HCT116 (cell line): ENCODE results near the gene HLA-F.

Experiments
- ATF3 ChIP-seq: IDR thresholded peaks from 2 replicates; pipeline ENCODE4 v1.6.1; 2012
- CTCF ChIP-seq, 3 experiments: fragments of 200-600 bp in 1 of 3; sonication (generic) in 1 of 3; IDR thresholded peaks in 2 of 3; conservative IDR thresholded peaks in 1 of 3; 2 replicates each; pipeline ENCODE4 v1.5.1; 2012 to 2017; ENCODE audit warnings: low read depth in 2 of 3, low read length in 2 of 3, antibody characterized with exemption in 1 of 3, borderline replicate concordance in 1 of 3, control low read depth in 1 of 3, mild to moderate bottlenecking in 1 of 3, mixed read lengths in 1 of 3, mixed run types in 1 of 3, moderate library complexity in 1 of 3; ENCODE audit not compliant: insufficient read depth in 1 of 3
- ELF1 ChIP-seq: IDR thresholded peaks from 2 replicates; pipeline ENCODE4 v1.6.1; 2012; ENCODE audit warnings: low read depth, borderline replicate concordance
- EZH2 ChIP-seq: fragments of 200-600 bp; sonication (generic); IDR thresholded peaks from 2 replicates; pipeline ENCODE4 v1.6.1; 2017; ENCODE audit warnings: antibody characterized with exemption, mixed run types
- POLR2A ChIP-seq: IDR thresholded peaks from 2 replicates; pipeline ENCODE4 v1.7.0; 2011; ENCODE audit warnings: borderline replicate concordance; ENCODE audit not compliant: insufficient read depth, insufficient read length; ENCODE audit errors: extremely low read depth
- POLR2AphosphoS5 ChIP-seq: IDR thresholded peaks from 2 replicates; pipeline ENCODE4 v1.6.1; 2011; ENCODE audit warnings: mild to moderate bottlenecking, low read depth, low read length, moderate library complexity
- REST ChIP-seq: IDR thresholded peaks from 2 replicates; pipeline ENCODE4 v1.6.1; 2012; ENCODE audit warnings: low read depth
- SP1 ChIP-seq: IDR thresholded peaks from 2 replicates; pipeline ENCODE4 v1.6.1; 2012; ENCODE audit warnings: low read depth
- ZNF274 ChIP-seq: fragments of 200-500 bp; sonication (Bioruptor generic); IDR thresholded peaks from 2 replicates; pipeline ENCODE4 v1.6.1; 2014; ENCODE audit warnings: mild to moderate bottlenecking, low read depth, low read length, inconsistent platforms
- TF ChIP-seq, protein P1 (sequence below): IDR thresholded peaks from 2 replicates; pipeline ENCODE4 v1.6.1; 2011; ENCODE audit warnings: mild to moderate bottlenecking, low read length, moderate library complexity; ENCODE audit not compliant: insufficient replicate concordance; ENCODE audit errors: extremely low read depth

DNA sequence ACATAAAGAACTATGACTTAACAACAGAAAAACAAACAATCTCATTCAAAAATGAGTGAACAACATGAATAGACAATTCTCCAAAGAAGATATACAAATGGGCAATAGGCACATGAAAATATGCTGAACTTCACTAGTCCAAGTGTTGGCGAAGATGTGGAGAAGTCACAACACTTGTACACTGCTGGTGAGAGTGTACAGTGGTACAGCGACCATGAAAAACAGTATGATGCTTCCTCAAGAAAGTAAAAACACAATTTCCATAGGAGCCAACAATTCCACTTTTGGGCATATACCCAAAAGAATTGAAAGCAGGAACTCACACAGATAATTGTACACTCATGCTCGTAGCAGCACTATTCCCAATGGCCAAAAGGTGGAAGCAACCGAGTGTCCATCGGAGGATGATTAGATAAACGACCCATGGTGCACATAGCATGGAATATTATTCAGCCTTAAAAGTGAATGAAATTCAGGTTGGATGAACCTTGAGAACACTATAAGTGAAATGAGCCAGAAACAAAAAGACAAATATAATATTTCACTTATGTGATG lies 6.6 kb downstream of the HLA-F start:
- TF ChIP-seq ELF1 (no peak), REST (no peak), CTCF (IDR thresholded peaks at IDR 0.05 in 2 of 3, conservative IDR thresholded peaks at IDR 0.05 in 1 of 3; ENCODE audit: borderline replicate concordance in 1 of 3, insufficient read depth in 1 of 3, low read depth in 2 of 3, low read length in 2 of 3) (no peak), EZH2 (no peak), ZNF274 (no peak), SP1 (no peak), POLR2A (no peak), POLR2AphosphoS5 (no peak), ATF3 (no peak)
- TF ChIP-seq, protein P1, sequence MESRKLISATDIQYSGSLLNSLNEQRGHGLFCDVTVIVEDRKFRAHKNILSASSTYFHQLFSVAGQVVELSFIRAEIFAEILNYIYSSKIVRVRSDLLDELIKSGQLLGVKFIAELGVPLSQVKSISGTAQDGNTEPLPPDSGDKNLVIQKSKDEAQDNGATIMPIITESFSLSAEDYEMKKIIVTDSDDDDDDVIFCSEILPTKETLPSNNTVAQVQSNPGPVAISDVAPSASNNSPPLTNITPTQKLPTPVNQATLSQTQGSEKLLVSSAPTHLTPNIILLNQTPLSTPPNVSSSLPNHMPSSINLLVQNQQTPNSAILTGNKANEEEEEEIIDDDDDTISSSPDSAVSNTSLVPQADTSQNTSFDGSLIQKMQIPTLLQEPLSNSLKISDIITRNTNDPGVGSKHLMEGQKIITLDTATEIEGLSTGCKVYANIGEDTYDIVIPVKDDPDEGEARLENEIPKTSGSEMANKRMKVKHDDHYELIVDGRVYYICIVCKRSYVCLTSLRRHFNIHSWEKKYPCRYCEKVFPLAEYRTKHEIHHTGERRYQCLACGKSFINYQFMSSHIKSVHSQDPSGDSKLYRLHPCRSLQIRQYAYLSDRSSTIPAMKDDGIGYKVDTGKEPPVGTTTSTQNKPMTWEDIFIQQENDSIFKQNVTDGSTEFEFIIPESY, result no peak
